ENCODE measurements around the gene THEM5.
A peak's percentile ranks its signal among the peaks of the same experiment; 100 is the strongest.

THEM5 gene

GRCh38 chr1:151838222-151839081 lies 15.1 kb downstream of the THEM5 start:
- DNase-seq: no peak

- DNase-seq: no peak
Observed at GRCh38 chr1:151837884-151838221, 15.7 kb downstream of the THEM5 start.

- DNase-seq: no peak
Observed at GRCh38 chr1:151837197-151837596, 16.3 kb downstream of the THEM5 start.

GRCh38 chr1:151835596-151835995 lies 17.9 kb downstream of the THEM5 start:
- DNase-seq: no peak

GRCh38 chr1:151834239-151834638 lies 19.3 kb downstream of the THEM5 start:
- DNase-seq: no peak

GRCh38 chr1:151833172-151833900 lies 20.2 kb downstream of the THEM5 start:
- DNase-seq: no peak

GRCh38 chr1:151832318-151832980 lies 21.1 kb downstream of the THEM5 start:
- DNase-seq: peak; percentile 43

GRCh38 chr1:151831605-151832004 lies 21.9 kb downstream of the THEM5 start, which contains the start of gene RORC:
Gene RORC (minus strand): TSS chr1:151831802. CDS start chr1:151831764, 38 bp downstream.
- DNase-seq: no peak

- DNase-seq: no peak
Observed at GRCh38 chr1:151831256-151831591, 22.3 kb downstream of the THEM5 start.

- DNase-seq: no peak
Observed at GRCh38 chr1:151830055-151830454, 23.5 kb downstream of the THEM5 start.

GRCh38 chr1:151829352-151830046 lies 24.0 kb downstream of the THEM5 start:
- no peak for DNase-seq

- no peak for DNase-seq
Observed at GRCh38 chr1:151828921-151829320, 24.6 kb downstream of the THEM5 start.

GRCh38 chr1:151827853-151828252 lies 25.7 kb downstream of the THEM5 start:
- DNase-seq: no peak

- no peak for DNase-seq
Observed at GRCh38 chr1:151825751-151826660, 27.5 kb downstream of the THEM5 start.

GRCh38 chr1:151825204-151825603 lies 28.3 kb downstream of the THEM5 start:
- no peak for DNase-seq

GRCh38 chr1:151823175-151823574 lies 30.3 kb downstream of the THEM5 start:
- no peak for DNase-seq

- no peak for DNase-seq
Observed at GRCh38 chr1:151822404-151822803, 31.1 kb downstream of the THEM5 start.

- peak; percentile 14 for DNase-seq
Observed at GRCh38 chr1:151820940-151821339, 32.6 kb downstream of the THEM5 start.

- no peak for DNase-seq
Observed at GRCh38 chr1:151819976-151820623, 33.4 kb downstream of the THEM5 start.

- DNase-seq: no peak
Observed at GRCh38 chr1:151819227-151819835, 34.2 kb downstream of the THEM5 start.

GRCh38 chr1:151817353-151817730 lies 36.2 kb downstream of the THEM5 start:
- peak; percentile 3 for DNase-seq
